HepG2 (cell line): ENCODE data around the gene CD83.

ENCODE experiments used
- CHD2 ChIP-seq: IDR thresholded peaks from 2 replicates; pipeline ENCODE4 v1.6.1; 2011; ENCODE audit warnings: low read depth, low read length, improper control_type of control experiment
- GABPB1 ChIP-seq: IDR thresholded peaks from 2 replicates; pipeline ENCODE4 v1.6.1; 2016; ENCODE audit warnings: mild to moderate bottlenecking, missing genetic modification reagents, moderate library complexity, missing compliant biosample characterization
- WIZ ChIP-seq: sonication (generic); formaldehyde crosslinking; IDR thresholded peaks from 2 replicates; pipeline ENCODE4 v1.5.1; 2020; ENCODE audit warnings: mild to moderate bottlenecking, missing genetic modification reagents
- TF ChIP-seq, protein P1 (sequence below), 2 experiments: IDR thresholded peaks; 2 replicates each; pipeline ENCODE4 v1.6.1; 2011 to 2012; ENCODE audit warnings: low read length in 2 of 2, borderline replicate concordance in 1 of 2, low read depth in 1 of 2, mild to moderate bottlenecking in 1 of 2, moderate library complexity in 1 of 2

DNA sequence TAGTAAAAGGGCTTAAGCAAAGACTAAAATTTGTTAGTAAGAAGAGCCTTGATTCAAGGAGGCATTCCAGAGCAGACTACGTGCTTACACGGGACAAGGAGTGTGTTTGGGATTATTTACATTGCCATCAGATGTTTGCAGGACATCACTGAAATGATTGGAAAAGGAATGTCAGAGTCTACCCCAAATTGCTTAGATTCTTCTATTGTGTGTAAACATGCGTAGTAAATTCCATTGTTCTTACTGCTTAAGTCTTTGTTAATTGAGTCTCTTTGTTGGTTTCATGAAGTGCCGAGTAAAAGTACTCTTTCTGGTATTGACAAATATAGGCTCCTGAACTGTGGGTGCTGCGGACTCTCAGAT is 60.5 kb downstream of the CD83 start:
- TF ChIP-seq, protein P1, sequence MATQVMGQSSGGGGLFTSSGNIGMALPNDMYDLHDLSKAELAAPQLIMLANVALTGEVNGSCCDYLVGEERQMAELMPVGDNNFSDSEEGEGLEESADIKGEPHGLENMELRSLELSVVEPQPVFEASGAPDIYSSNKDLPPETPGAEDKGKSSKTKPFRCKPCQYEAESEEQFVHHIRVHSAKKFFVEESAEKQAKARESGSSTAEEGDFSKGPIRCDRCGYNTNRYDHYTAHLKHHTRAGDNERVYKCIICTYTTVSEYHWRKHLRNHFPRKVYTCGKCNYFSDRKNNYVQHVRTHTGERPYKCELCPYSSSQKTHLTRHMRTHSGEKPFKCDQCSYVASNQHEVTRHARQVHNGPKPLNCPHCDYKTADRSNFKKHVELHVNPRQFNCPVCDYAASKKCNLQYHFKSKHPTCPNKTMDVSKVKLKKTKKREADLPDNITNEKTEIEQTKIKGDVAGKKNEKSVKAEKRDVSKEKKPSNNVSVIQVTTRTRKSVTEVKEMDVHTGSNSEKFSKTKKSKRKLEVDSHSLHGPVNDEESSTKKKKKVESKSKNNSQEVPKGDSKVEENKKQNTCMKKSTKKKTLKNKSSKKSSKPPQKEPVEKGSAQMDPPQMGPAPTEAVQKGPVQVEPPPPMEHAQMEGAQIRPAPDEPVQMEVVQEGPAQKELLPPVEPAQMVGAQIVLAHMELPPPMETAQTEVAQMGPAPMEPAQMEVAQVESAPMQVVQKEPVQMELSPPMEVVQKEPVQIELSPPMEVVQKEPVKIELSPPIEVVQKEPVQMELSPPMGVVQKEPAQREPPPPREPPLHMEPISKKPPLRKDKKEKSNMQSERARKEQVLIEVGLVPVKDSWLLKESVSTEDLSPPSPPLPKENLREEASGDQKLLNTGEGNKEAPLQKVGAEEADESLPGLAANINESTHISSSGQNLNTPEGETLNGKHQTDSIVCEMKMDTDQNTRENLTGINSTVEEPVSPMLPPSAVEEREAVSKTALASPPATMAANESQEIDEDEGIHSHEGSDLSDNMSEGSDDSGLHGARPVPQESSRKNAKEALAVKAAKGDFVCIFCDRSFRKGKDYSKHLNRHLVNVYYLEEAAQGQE (IDR thresholded peaks at IDR 0.05; ENCODE audit: borderline replicate concordance in 1 of 2, low read depth in 1 of 2, low read length in 2 of 2): no peak
- no peak for TF ChIP-seq CHD2
- no peak for TF ChIP-seq GABPB1
- TF ChIP-seq WIZ (CRISPR knock-in tag): no peak
